ENCODE measurements around the gene NCAM2. TPM values are rescaled to one million over a fixed set of nuclear protein-coding genes. Genes with fewer than 3 reads are reported as not detected.
A peak's percentile ranks its signal among the peaks of the same experiment; 100 is the strongest.

The NCAM2 gene
- total RNA-seq, 1 donor from 2014 or later, result 3.6 TPM

- no peak for TF ChIP-seq CTCF (conservative IDR thresholded peaks at IDR 0.05)
- DNase-seq (ENCODE audit: low read depth, low spot score), result no peak
- H3K27ac Mint-ChIP-seq (ENCODE audit: unreplicated experiment), result no peak overlapping the region
- H3K4me3 Mint-ChIP-seq, result no peak overlapping the region
- no peaks in the 10 kb centered on the region for H3K36me3 Mint-ChIP-seq (ENCODE audit: low read depth)
- no peaks in the 10 kb centered on the region for H3K4me1 Mint-ChIP-seq
- H3K9me3 Mint-ChIP-seq, result no peaks in the 10 kb centered on the region
- H3K27me3 Mint-ChIP-seq (ENCODE audit: low read depth), result peaks cover 4% of the 10 kb centered on the region
Measured at GRCh38 chr21:21231913-21232312, 233.7 kb downstream of the NCAM2 start.

GRCh38 chr21:21232320-21232719, 234.1 kb downstream of the NCAM2 start:
- Mint-ChIP-seq H3K4me1 (no peaks in the 10 kb centered on the region), H3K36me3 (ENCODE audit: low read depth) (no peaks in the 10 kb centered on the region), H3K27me3 (ENCODE audit: low read depth) (peaks cover 4% of the 10 kb centered on the region), H3K27ac (ENCODE audit: unreplicated experiment) (no peak overlapping the region), H3K9me3 (no peaks in the 10 kb centered on the region), H3K4me3 (no peak overlapping the region)
- peak; percentile 78 for TF ChIP-seq CTCF (conservative IDR thresholded peaks at IDR 0.05)
- DNase-seq (ENCODE audit: low read depth, low spot score), result no peak

- DNase-seq (ENCODE audit: low read depth, low spot score), result no peak
- Mint-ChIP-seq H3K27ac (ENCODE audit: unreplicated experiment) (no peak overlapping the region), H3K27me3 (ENCODE audit: low read depth) (peaks cover 4% of the 10 kb centered on the region), H3K4me1 (no peaks in the 10 kb centered on the region), H3K36me3 (ENCODE audit: low read depth) (no peaks in the 10 kb centered on the region), H3K9me3 (no peaks in the 10 kb centered on the region), H3K4me3 (no peak overlapping the region)
- no peak for TF ChIP-seq CTCF (conservative IDR thresholded peaks at IDR 0.05)
Measured at GRCh38 chr21:21233051-21233450, 234.8 kb downstream of the NCAM2 start.

- Mint-ChIP-seq H3K9me3 (no peaks in the 10 kb centered on the region), H3K27me3 (ENCODE audit: low read depth) (no peaks in the 10 kb centered on the region), H3K27ac (ENCODE audit: unreplicated experiment) (no peak overlapping the region), H3K4me1 (no peaks in the 10 kb centered on the region), H3K4me3 (no peak overlapping the region), H3K36me3 (ENCODE audit: low read depth) (no peaks in the 10 kb centered on the region)
- no peak for DNase-seq (ENCODE audit: low read depth, low spot score)
- TF ChIP-seq CTCF (conservative IDR thresholded peaks at IDR 0.05), result no peak
Measured at GRCh38 chr21:21236996-21237395, 238.8 kb downstream of the NCAM2 start.

GRCh38 chr21:21238629-21239400, 240.6 kb downstream of the NCAM2 start:
- Mint-ChIP-seq H3K27ac (ENCODE audit: unreplicated experiment) (no peak overlapping the region), H3K36me3 (ENCODE audit: low read depth) (no peaks in the 10 kb centered on the region), H3K27me3 (ENCODE audit: low read depth) (no peaks in the 10 kb centered on the region), H3K4me1 (no peaks in the 10 kb centered on the region), H3K4me3 (no peak overlapping the region), H3K9me3 (no peaks in the 10 kb centered on the region)
- no peak for TF ChIP-seq CTCF (conservative IDR thresholded peaks at IDR 0.05)
- DNase-seq (ENCODE audit: low read depth, low spot score), result no peak

Measured in neural crest cell (in vitro differentiated cells).